GM23338 (cell line): ENCODE data around the gene GLI3. TPM values are rescaled to one million over a fixed set of nuclear protein-coding genes. Genes with fewer than 3 reads are reported as not detected.

Experiments
- ATAC-seq: fragments of 200-7000 bp; cut with Tn5 transposase; 3 replicates; pipeline ENCODE4 v1.9.1; 2020
- DNase-seq: peaks from one replicate; pipeline ENCODE4 v3.0.0-alpha.2; 2015; ENCODE audit warnings: low spot score
- H2AFZ ChIP-seq: fragments of 200-600 bp; sonication (generic); 2 replicates; pipeline ENCODE4 v1.8.0; 2016; ENCODE audit warnings: antibody characterized with exemption, mild to moderate bottlenecking, moderate library complexity
- H3F3A ChIP-seq: fragments of 200-600 bp; sonication (generic); replicated peaks from 2 replicates; pipeline ENCODE4 v1.8.0; 2017; ENCODE audit warnings: antibody characterized with exemption, mixed run types, low read depth
- H3K27ac ChIP-seq: fragments of 200-600 bp; sonication (generic); 2 replicates; pipeline ENCODE4 v1.6.1; 2016; ENCODE audit warnings: low read depth
- H3K27me3 ChIP-seq: fragments of 200-600 bp; sonication (generic); 2 replicates; pipeline ENCODE4 v1.8.0; 2016; ENCODE audit warnings: mild to moderate bottlenecking, mixed run types, moderate library complexity; ENCODE audit not compliant: insufficient read depth
- H3K36me3 ChIP-seq: fragments of 200-600 bp; sonication (generic); 2 replicates; pipeline ENCODE4 v1.8.0; 2016; ENCODE audit warnings: mild to moderate bottlenecking; ENCODE audit not compliant: insufficient read depth
- H3K4me1 ChIP-seq: fragments of 200-600 bp; sonication (generic); 2 replicates; pipeline ENCODE4 v1.8.0; 2016; ENCODE audit warnings: mild to moderate bottlenecking, moderate library complexity; ENCODE audit not compliant: insufficient read depth
- H3K4me2 ChIP-seq: fragments of 200-600 bp; sonication (generic); 2 replicates; pipeline ENCODE4 v1.7.1; 2017; ENCODE audit warnings: mixed run types
- H3K4me3 ChIP-seq: fragments of 200-600 bp; sonication (generic); 2 replicates; pipeline ENCODE4 v1.6.1; 2016; ENCODE audit warnings: mixed run types
- H3K79me2 ChIP-seq: fragments of 200-600 bp; sonication (generic); replicated peaks from 2 replicates; pipeline ENCODE4 v1.8.0; 2017; ENCODE audit warnings: mild to moderate bottlenecking; ENCODE audit not compliant: insufficient read depth
- H3K9me2 ChIP-seq: fragments of 200-600 bp; sonication (generic); 2 replicates; pipeline ENCODE4 v1.8.0; 2017; ENCODE audit not compliant: insufficient read depth
- H4K20me1 ChIP-seq: fragments of 200-600 bp; sonication (generic); replicated peaks from 2 replicates; pipeline ENCODE4 v1.8.0; 2017; ENCODE audit warnings: mild to moderate bottlenecking; ENCODE audit not compliant: insufficient read depth
- H3K27ac Mint-ChIP-seq: 2 replicates; pipeline ENCODE4 v1.8.0; 2020; ENCODE audit warnings: inconsistent platforms, mild to moderate bottlenecking, moderate library complexity, mixed read lengths
- H3K27me3 Mint-ChIP-seq: 3 replicates; pipeline ENCODE4 v1.8.0; 2022; ENCODE audit warnings: low read depth, mild to moderate bottlenecking, moderate library complexity, mixed read lengths, inconsistent platforms; ENCODE audit not compliant: insufficient read depth, poor library complexity
- H3K36me3 Mint-ChIP-seq: 3 replicates; pipeline ENCODE4 v1.8.0; 2021; ENCODE audit warnings: low read depth, mild to moderate bottlenecking, inconsistent platforms, moderate library complexity, mixed read lengths
- H3K4me1 Mint-ChIP-seq: 3 replicates; pipeline ENCODE4 v1.8.0; 2020; ENCODE audit warnings: mild to moderate bottlenecking, inconsistent platforms, mixed read lengths
- H3K4me3 Mint-ChIP-seq: 3 replicates; pipeline ENCODE4 v1.8.0; 2021; ENCODE audit warnings: moderate library complexity, mild to moderate bottlenecking, inconsistent platforms, mixed read lengths
- H3K9me3 Mint-ChIP-seq: 3 replicates; pipeline ENCODE4 v1.8.0; 2020; ENCODE audit warnings: moderate library complexity, mild to moderate bottlenecking, inconsistent platforms, mixed read lengths
- CTCF ChIP-seq, 2 experiments: fragments of 200-600 bp in 1 of 2; sonication (generic) in 1 of 2; conservative IDR thresholded peaks; 2 replicates each; pipeline versions ENCODE4 v1.5.1 to v1.6.1; 2016 to 2017; ENCODE audit warnings: antibody characterized with exemption in 2 of 2, low read depth in 2 of 2, mild to moderate bottlenecking in 2 of 2, moderate library complexity in 1 of 2
- ETS1 ChIP-seq: IDR thresholded peaks from 2 replicates; pipeline ENCODE4 v1.6.1; 2016; ENCODE audit warnings: antibody characterized with exemption
- EZH2 ChIP-seq: fragments of 200-600 bp; sonication (generic); IDR thresholded peaks from one replicate; pipeline ENCODE4 v1.8.0; 2017; ENCODE audit warnings: antibody characterized with exemption, mild to moderate bottlenecking, low read depth; ENCODE audit not compliant: unreplicated experiment
- EZH2phosphoT487 ChIP-seq: fragments of 200-600 bp; sonication (generic); IDR thresholded peaks from one replicate; pipeline ENCODE4 v1.8.1; 2018; ENCODE audit warnings: antibody characterized with exemption; ENCODE audit not compliant: unreplicated experiment
- JUNB ChIP-seq: IDR thresholded peaks from one replicate; pipeline ENCODE4 v1.6.1; 2016; ENCODE audit warnings: antibody characterized with exemption; ENCODE audit not compliant: unreplicated experiment
- NANOG ChIP-seq: IDR thresholded peaks from 2 replicates; pipeline ENCODE4 v1.6.1; 2016; ENCODE audit warnings: antibody characterized with exemption, borderline replicate concordance
- POLR2AphosphoS5 ChIP-seq: IDR thresholded peaks from 2 replicates; pipeline ENCODE4 v1.6.1; 2016; ENCODE audit warnings: antibody characterized with exemption, low read depth
- REST ChIP-seq: IDR thresholded peaks from one replicate; pipeline ENCODE4 v1.6.1; 2018; ENCODE audit warnings: antibody characterized with exemption; ENCODE audit not compliant: unreplicated experiment
- STAT1 ChIP-seq: IDR thresholded peaks from one replicate; pipeline ENCODE4 v1.6.1; 2016; ENCODE audit warnings: antibody characterized with exemption; ENCODE audit not compliant: unreplicated experiment
- ZNF114 ChIP-seq: fragments of 250-450 bp; sonication (Bioruptor Pico); IDR thresholded peaks from 2 replicates; pipeline ENCODE4 v1.5.0; 2020; ENCODE audit warnings: mild to moderate bottlenecking, moderate library complexity
- ZNF331 ChIP-seq: fragments of 250-450 bp; sonication (Bioruptor Pico); IDR thresholded peaks from 2 replicates; pipeline ENCODE4 v1.5.0; 2020; ENCODE audit warnings: low read depth, mild to moderate bottlenecking, moderate library complexity
- polyA plus RNA-seq: library from polyadenylated mRNA; unstranded; fragments of >200 nt; fragmentation: Nextera tagmentation; extraction: Ambion mirVana; gene quantifications from 2 replicates; pipeline ENCODE4 v1.2.1, GENCODE V29; 2016
- total RNA-seq: library from RNA; depleted of rRNA; stranded (reverse); fragments of >200 nt; shearing (Covaris generic); gene quantifications from 2 replicates; pipeline ENCODE4 v1.2.3, GENCODE V29; 2014

Gene GLI3
- total and polyA plus RNA-seq, 2 experiments from 2014 or later, result 16.1 to 17.9 TPM

- TF ChIP-seq ETS1 (no peak), EZH2phosphoT487 (no peak), STAT1 (no peak), ZNF331 (CRISPR knock-in tag) (no peak)
Observed at GRCh38 chr7:42033480-42033879, 203.5 kb downstream of the GLI3 start (continued).

GRCh38 chr7:42029405-42029804 is 207.6 kb downstream of the GLI3 start:
- Histone ChIP-seq H2AFZ (no peak overlapping the region), H3K4me1 (peaks cover 17% of the 10 kb centered on the region), H3K9me2 (no peaks in the 10 kb centered on the region), H3K4me3 (no peak overlapping the region), H4K20me1 (no peaks in the 10 kb centered on the region), H3K27me3 (no peaks in the 10 kb centered on the region), H3K36me3 (peaks cover 5% of the 10 kb centered on the region; the same call in 1 of the 2 replicates), H3K4me2 (0 out of 2 replicates have a peak overlapping the region, but pooled peaks have one; percentile 27), H3K27ac (no peak overlapping the region), H3K79me2 (no peaks in the 10 kb centered on the region), H3F3A (no peaks in the 10 kb centered on the region)
- Mint-ChIP-seq H3K27me3 (peaks cover 10% of the 10 kb centered on the region), H3K27ac (no peak overlapping the region; the same call in 1 of the 2 replicates), H3K9me3 (no peaks in the 10 kb centered on the region), H3K36me3 (peaks cover 12% of the 10 kb centered on the region), H3K4me3 (no peak overlapping the region), H3K4me1 (peaks cover 55% of the 10 kb centered on the region)
- ATAC-seq (peak; percentile 55), DNase-seq (peak; percentile 33)
- TF ChIP-seq REST (no peak), ETS1 (no peak), EZH2phosphoT487 (no peak), POLR2AphosphoS5 (no peak), JUNB (no peak), NANOG (no peak), EZH2 (no peak), ZNF114 (CRISPR knock-in tag) (no peak), ZNF331 (CRISPR knock-in tag) (no peak), CTCF (conservative IDR thresholded peaks at IDR 0.05; ENCODE audit: low read depth in 2 of 2) (no peak), STAT1 (no peak)
